A673 (cell line): ENCODE data around the gene DUOXA1. TPM values are rescaled to one million over a fixed set of nuclear protein-coding genes. Genes with fewer than 3 reads are reported as not detected.

Source experiments
- BruUV-seq: library from RNA; stranded (reverse); fragments of 400-500 nt; replicated peaks from 2 replicates; lab custom pipeline; 2021; lab: Mats Ljungman, UMichigan
- CTCF ChIA-PET: fragments of 300-600 bp; sonication (Branson Sonifier 250); formaldehyde crosslinking; loops from one replicate; lab custom pipeline; 2022; ENCODE audit warnings: antibody characterized with exemption; lab: Charles Lee
- POLR2A ChIA-PET: fragments of 300-600 bp; sonication (Branson Sonifier 250); formaldehyde crosslinking; loops from one replicate; lab custom pipeline; 2022; ENCODE audit warnings: antibody characterized with exemption; ENCODE audit not compliant: low non-redundant PET; lab: Charles Lee
- DNase-seq: peaks from one replicate; pipeline ENCODE4 v3.0.0-alpha.2; 2015; ENCODE audit warnings: low spot score
- H3K27ac ChIP-seq: fragments of 200-600 bp; sonication (generic); 2 replicates; pipeline ENCODE4 v1.5.1; 2016; ENCODE audit warnings: mixed run types, low read depth, mild to moderate bottlenecking, mixed read lengths, antibody characterized with exemption, low read length; ENCODE audit not compliant: poor library complexity, severe bottlenecking
- H3K27me3 ChIP-seq: fragments of 200-600 bp; sonication (generic); replicated peaks from 2 replicates; pipeline ENCODE4 v1.6.1; 2017; ENCODE audit warnings: mixed run types, low read depth, mild to moderate bottlenecking, mixed read lengths, antibody characterized with exemption, low read length; ENCODE audit not compliant: insufficient read depth, poor library complexity
- H3K36me3 ChIP-seq: fragments of 200-600 bp; sonication (generic); 2 replicates; pipeline ENCODE4 v1.6.1; 2016; ENCODE audit warnings: mixed run types, mild to moderate bottlenecking, mixed read lengths, antibody characterized with exemption, low read length; ENCODE audit not compliant: insufficient read depth, poor library complexity, severe bottlenecking
- H3K4me1 ChIP-seq: fragments of 200-600 bp; sonication (generic); 2 replicates; pipeline ENCODE4 v1.6.1; 2017; ENCODE audit warnings: mixed run types, mild to moderate bottlenecking, mixed read lengths, antibody characterized with exemption, low read length; ENCODE audit not compliant: insufficient read depth, poor library complexity, severe bottlenecking
- H3K4me3 ChIP-seq: fragments of 200-600 bp; sonication (generic); 2 replicates; pipeline ENCODE4 v1.5.1; 2016; ENCODE audit warnings: low read depth, mixed run types, mild to moderate bottlenecking, mixed read lengths, low read length; ENCODE audit not compliant: poor library complexity, severe bottlenecking
- H3K9me3 ChIP-seq: fragments of 200-600 bp; sonication (generic); 2 replicates; pipeline ENCODE4 v1.6.1; 2016; ENCODE audit warnings: mixed run types, low read depth, mild to moderate bottlenecking, mixed read lengths, antibody characterized with exemption, low read length; ENCODE audit not compliant: poor library complexity, severe bottlenecking
- EZH2 ChIP-seq: fragments of 200-600 bp; sonication (generic); IDR thresholded peaks from 2 replicates; pipeline ENCODE4 v1.6.1; 2017; ENCODE audit warnings: borderline replicate concordance, low read depth, mild to moderate bottlenecking, mixed read lengths, antibody characterized with exemption, low read length; ENCODE audit not compliant: poor library complexity, severe bottlenecking
- intact Hi-C: fragments of 100-400 bp; cut with micrococcal nuclease; formaldehyde crosslinking; loops from one replicate; pipeline ENCODE4 v1.10.0; 2022; ENCODE audit not compliant: unreplicated experiment
- total RNA-seq: library from RNA; stranded (reverse); gene quantifications from 2 replicates; pipeline ENCODE4 v1.2.3, GENCODE V29; 2021
- TF ChIP-seq, protein P1 (sequence below): fragments of 300-800, 200-600 bp; sonication (generic); conservative IDR thresholded peaks from 2 replicates; pipeline ENCODE4 v1.5.1; 2017; ENCODE audit warnings: low read depth, mild to moderate bottlenecking, antibody characterized with exemption, low read length, moderate library complexity, mixed read lengths

DUOXA1 gene
- total RNA-seq, 1 experiment from 2014 or later: 0.95 TPM

DNA sequence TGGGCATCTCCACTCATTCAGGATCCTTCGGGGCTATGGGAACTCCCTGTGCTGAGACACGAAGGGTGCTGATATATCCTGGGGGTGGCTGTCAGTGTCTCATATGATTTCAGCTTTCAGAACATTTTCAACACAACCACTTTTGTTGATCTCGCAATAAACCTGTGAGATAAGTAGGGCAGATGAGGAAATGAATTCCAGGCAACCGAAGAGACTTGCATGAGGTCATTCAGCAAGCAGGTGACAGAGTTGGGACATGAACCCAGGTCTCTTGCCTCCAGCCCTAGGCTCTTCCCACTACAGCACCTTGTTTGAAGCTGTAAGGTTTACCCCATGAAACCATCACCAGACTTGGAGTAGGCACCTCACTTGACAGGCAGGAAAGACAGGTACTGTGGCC, 16.7 kb upstream of the DUOXA1 start:
- POLR2A ChIA-PET: no interaction called here
- H3K27me3 ChIP-seq: no peaks in the 10 kb centered on the region
- H3K36me3 ChIP-seq: no peaks in the 10 kb centered on the region
- H3K4me3 ChIP-seq: no peak overlapping the region
- BruUV-seq: no TSS peak
- no peak for TF ChIP-seq EZH2
- TF ChIP-seq, protein P1, sequence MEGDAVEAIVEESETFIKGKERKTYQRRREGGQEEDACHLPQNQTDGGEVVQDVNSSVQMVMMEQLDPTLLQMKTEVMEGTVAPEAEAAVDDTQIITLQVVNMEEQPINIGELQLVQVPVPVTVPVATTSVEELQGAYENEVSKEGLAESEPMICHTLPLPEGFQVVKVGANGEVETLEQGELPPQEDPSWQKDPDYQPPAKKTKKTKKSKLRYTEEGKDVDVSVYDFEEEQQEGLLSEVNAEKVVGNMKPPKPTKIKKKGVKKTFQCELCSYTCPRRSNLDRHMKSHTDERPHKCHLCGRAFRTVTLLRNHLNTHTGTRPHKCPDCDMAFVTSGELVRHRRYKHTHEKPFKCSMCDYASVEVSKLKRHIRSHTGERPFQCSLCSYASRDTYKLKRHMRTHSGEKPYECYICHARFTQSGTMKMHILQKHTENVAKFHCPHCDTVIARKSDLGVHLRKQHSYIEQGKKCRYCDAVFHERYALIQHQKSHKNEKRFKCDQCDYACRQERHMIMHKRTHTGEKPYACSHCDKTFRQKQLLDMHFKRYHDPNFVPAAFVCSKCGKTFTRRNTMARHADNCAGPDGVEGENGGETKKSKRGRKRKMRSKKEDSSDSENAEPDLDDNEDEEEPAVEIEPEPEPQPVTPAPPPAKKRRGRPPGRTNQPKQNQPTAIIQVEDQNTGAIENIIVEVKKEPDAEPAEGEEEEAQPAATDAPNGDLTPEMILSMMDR: no peak
- DNase-seq: no peak
- no peaks in the 10 kb centered on the region for H3K4me1 ChIP-seq
- CTCF ChIA-PET: interaction anchor here (1.4 kb wide), 1 partner anchor 28 kb away, joined by 3 read pairs; no protein-coding TSS in a partner anchor
- no peak overlapping the region for H3K27ac ChIP-seq
- intact Hi-C loops: no loop called here
- H3K9me3 ChIP-seq: no peaks in the 10 kb centered on the region

DNA sequence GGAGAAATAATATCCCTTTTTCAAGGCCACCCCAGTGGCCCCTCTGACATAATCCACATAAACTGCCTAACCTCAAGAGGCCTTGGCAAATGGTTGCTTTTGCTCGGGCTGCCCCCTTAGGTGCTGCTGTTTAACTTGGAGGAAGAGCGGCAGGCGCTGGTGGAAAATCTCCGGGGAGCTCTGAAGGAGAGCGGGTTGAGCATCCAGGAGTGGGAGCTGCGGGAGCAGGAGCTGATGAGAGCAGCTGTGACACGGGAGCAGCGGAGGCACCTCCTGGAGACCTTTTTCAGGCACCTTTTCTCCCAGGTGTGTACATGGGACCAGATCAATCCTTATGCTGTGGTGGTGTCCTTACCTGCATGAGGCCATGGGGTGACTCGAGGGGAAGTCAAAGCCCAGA, 15.1 kb upstream of the DUOXA1 start:
- no peak overlapping the region for H3K4me3 ChIP-seq
- CTCF ChIA-PET: no interaction called here
- no peaks in the 10 kb centered on the region for H3K36me3 ChIP-seq
- H3K9me3 ChIP-seq: no peaks in the 10 kb centered on the region
- no TSS peak for BruUV-seq
- no peak overlapping the region for H3K27ac ChIP-seq
- TF ChIP-seq, protein P1: no peak
- TF ChIP-seq EZH2: no peak
- H3K27me3 ChIP-seq: no peaks in the 10 kb centered on the region
- POLR2A ChIA-PET: no interaction called here
- DNase-seq: no peak
- no peaks in the 10 kb centered on the region for H3K4me1 ChIP-seq
- intact Hi-C loops: no loop called here

DNA sequence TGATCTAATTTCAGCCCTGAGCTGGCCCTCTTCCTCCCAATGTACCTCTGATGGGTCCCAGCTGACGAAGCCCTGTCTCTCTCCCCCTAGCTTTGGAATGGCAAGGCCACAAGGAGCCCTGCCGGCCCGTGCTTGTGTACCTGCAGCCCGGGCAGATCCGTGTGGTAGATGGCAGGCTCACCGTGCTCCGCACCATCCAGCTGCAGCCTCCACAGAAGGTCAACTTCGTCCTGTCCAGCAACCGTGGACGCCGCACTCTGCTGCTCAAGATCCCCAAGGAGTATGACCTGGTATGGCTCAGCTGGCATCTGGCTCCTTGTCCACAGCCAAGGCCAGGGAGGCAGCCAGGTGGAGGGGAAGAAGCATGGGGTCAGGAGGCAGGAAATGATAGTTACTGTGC, 14.3 kb upstream of the DUOXA1 start:
- intact Hi-C loops: no loop called here
- no peak overlapping the region for H3K27ac ChIP-seq
- TF ChIP-seq EZH2: no peak
- TF ChIP-seq, protein P1: no peak
- H3K4me3 ChIP-seq: no peak overlapping the region
- no peaks in the 10 kb centered on the region for H3K27me3 ChIP-seq
- no TSS peak for BruUV-seq
- DNase-seq: no peak
- ChIA-PET CTCF (interaction anchor here (1.5 kb wide), 1 partner anchor 26 kb away, joined by 4 read pairs; no protein-coding TSS in a partner anchor), POLR2A (no interaction called here)
- no peaks in the 10 kb centered on the region for H3K4me1 ChIP-seq
- H3K36me3 ChIP-seq: no peaks in the 10 kb centered on the region
- H3K9me3 ChIP-seq: no peaks in the 10 kb centered on the region
